ENCODE measurements around the gene SPOP. TPM values are rescaled to one million over a fixed set of nuclear protein-coding genes. Genes with fewer than 3 reads are reported as not detected.

SPOP gene
- total RNA-seq, result 20.9 and 29.1 TPM in 2 replicates

DNA sequence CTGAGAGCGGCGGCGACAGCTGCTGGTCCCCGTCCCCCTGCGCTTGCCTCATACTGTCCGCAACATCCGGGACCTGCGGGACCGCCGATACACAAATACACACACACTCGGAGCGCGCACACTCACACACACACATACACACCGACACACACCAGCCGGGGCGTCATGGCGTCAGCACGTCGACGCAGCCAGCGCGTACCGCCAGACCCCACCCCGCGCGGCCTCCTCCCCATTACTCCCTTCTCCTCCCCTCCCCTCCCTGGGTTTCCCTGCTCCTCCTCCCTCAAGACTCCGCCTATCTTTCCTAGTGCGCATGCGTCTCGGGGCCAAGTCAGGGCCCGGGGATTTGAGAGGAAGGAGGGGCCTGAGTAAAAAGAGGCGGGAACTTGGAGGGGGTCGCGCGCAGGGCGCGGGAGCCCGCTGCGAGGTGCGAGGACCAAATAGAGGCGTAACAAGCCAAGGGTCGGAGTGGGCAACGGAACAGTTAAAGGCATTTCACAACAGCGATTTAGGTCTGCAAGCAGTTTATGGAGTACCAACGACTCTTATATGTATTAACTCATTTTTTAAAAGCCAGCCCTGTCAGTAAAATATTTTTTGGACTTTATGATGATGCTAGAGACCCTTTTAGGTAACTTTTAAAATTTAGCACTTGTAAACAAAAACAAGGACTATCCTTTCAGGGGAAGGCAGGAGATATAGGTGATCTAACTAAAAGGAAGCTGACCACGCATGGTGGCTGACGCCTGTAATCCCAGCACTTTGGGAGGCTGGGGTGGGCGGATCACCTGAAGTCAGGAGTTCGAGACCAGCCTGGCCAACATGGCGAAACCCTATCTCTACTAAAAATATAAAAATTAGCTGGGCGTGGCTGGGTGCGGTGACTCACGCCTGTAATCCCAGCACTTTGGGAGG lies at the start of gene SPOP:
SPOP (minus strand) TSS at position 165 of the 915 bp plus-strand sequence. CDS start 55,287 bp downstream, outside the sequence.

DNA sequence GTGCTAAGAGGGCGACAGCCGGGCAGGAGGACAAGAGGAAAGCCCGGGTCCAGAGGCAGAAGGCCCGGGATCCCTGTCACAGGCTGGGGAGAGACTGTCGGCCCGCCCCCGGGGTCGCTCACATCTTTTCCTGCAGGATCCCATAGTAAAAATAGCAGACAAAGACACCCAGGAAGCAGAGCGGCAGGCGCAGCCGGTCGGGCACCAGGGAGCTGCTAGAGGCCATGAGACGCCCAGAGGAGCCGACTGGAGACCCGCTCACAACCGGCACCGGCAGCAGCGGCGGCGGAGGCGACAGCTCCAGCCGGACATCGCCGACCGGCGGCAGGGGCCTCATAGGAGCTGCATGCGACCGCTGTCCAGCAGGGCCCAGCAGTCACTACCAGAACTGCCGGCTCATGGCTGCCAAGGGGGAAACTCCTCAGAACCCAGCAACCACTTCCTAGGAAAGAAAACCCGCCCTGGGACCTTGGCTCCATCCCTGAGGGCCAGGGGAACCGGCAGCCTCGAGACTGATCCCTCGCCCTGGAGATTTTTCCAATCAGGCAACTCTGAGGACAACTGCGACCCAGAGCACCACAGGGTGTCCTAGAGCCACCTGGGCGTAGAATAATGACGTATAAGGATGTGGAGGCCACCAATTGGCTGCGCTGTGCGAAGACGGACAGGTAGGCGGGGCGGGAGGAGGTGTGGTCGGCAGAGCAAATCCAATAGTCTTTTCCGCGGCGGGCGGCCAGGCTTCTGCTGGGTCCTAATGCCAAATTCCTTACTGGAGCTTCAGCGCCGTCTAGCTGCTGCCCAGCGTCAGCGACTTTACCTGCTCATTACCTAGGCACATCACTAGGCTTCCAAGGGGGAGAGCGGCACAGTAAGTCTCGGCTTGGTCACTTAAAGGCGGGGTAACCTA lies 30.0 kb upstream of the SPOP start, which contains the start of gene SLC35B1:
SLC35B1 (minus strand) TSS at position 357 of the 907 bp plus-strand sequence; CDS start at position 226, 131 bp downstream.

DNA sequence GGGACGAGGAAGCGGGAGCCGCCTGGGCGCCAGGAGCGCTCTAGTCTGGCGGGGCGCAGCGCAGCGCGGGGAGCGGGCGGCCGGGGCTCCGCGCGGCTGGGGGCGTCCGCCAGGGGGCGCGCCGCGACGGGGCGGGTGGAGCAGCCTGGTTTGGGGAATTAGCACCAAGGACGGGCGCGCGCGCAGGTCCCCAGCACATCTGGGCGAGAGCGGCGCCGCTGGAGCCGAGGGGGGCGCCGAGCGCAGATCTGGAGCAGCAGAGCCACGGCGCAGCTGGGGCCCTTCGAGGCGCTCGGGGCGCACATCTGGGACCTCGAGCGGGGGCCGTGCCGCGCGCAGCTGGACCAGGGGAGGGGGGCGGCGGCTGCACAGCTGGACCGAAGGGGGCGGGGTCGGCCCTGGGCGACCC lies 102.2 kb downstream of the SPOP start, which contains the start of gene NXPH3:
NXPH3 (plus strand) TSS at position 193 of the 409 bp plus-strand sequence. CDS start 349 bp downstream, outside the sequence.

Other genes starting within 250 kb of the SPOP start
- 24.0 and 64.8 TPM in 2 replicates for gene NGFR, start 182.8 kb downstream of the SPOP start, total RNA-seq
- gene NXPH3, start 102.2 kb downstream of the SPOP start, total RNA-seq, result 0.08 and 0.38 TPM in 2 replicates
- gene SLC35B1, start 29.9 kb upstream of the SPOP start, total RNA-seq, result 71.7 and 76.9 TPM in 2 replicates
- gene FAM117A, start 86.0 kb upstream of the SPOP start, total RNA-seq, result 10.3 and 12.2 TPM in 2 replicates
- 17.1 and 20.7 TPM in 2 replicates for gene KAT7, start 110.6 kb upstream of the SPOP start, total RNA-seq
- gene TAC4, start 170.0 kb upstream of the SPOP start, total RNA-seq, result not detected in 2 replicates